H1 (cell line): ENCODE data around the gene SERPINB13. TPM values are rescaled to one million over a fixed set of nuclear protein-coding genes. Genes with fewer than 3 reads are reported as not detected.
"Not testable (repeated sequence)": the region's sequence is repeated elsewhere in the genome, so short reads cannot be mapped to it uniquely, and the experiment has no call there.

Experiments
- CTCF ChIA-PET: fragments of 300-600 bp; sonication (Branson Sonifier 250); formaldehyde crosslinking; loops from one replicate; lab custom pipeline; 2021; ENCODE audit not compliant: partially characterized antibody; lab: Charles Lee
- POLR2A ChIA-PET: fragments of 300-600 bp; sonication (Branson Sonifier 250); formaldehyde crosslinking; loops from one replicate; lab custom pipeline; 2021; ENCODE audit warnings: inconsistent platforms; ENCODE audit not compliant: partially characterized antibody; lab: Charles Lee
- DNase-seq, 2 experiments: peaks; one replicate each; pipeline versions ENCODE4 v3.0.0 to v3.0.0-alpha.2; 2010 to 2022; ENCODE audit warnings: low spot score in 2 of 2, low read depth in 1 of 2, mixed read lengths in 1 of 2
- FAIRE-seq: peaks from 2 replicates; lab custom pipeline; 2011; peaks lifted over from hg19 to GRCh38; lab: Jason Lieb, UNC
- H2AFZ ChIP-seq: 2 replicates; pipeline ENCODE4 v1.8.1; 2012; ENCODE audit warnings: low read length, inconsistent platforms
- H2AK5ac ChIP-seq: 2 replicates; pipeline ENCODE4 v1.6.1; 2013; ENCODE audit warnings: low read depth, low read length
- H2BK120ac ChIP-seq: replicated peaks from 2 replicates; pipeline ENCODE3; 2013; ENCODE audit warnings: low read depth, low read length, inconsistent platforms
- H2BK12ac ChIP-seq: 2 replicates; pipeline ENCODE4 v1.6.1; 2013; ENCODE audit warnings: low read depth, low read length
- H2BK15ac ChIP-seq: 2 replicates; pipeline ENCODE4 v1.6.1; 2013; ENCODE audit warnings: low read length
- H2BK20ac ChIP-seq: 2 replicates; pipeline ENCODE4 v1.6.1; 2013; ENCODE audit warnings: low read length
- H2BK5ac ChIP-seq: 2 replicates; pipeline ENCODE4 v1.6.1; 2013; ENCODE audit warnings: low read depth, low read length
- H3K14ac ChIP-seq: 2 replicates; pipeline ENCODE4 v1.6.1; 2013; ENCODE audit warnings: inconsistent platforms; ENCODE audit not compliant: insufficient read length
- H3K18ac ChIP-seq: 2 replicates; pipeline ENCODE4 v1.6.1; 2013; ENCODE audit warnings: low read length; ENCODE audit errors: extremely low read depth
- H3K23ac ChIP-seq: 2 replicates; pipeline ENCODE4 v1.6.1; 2013; ENCODE audit warnings: inconsistent platforms; ENCODE audit not compliant: insufficient read length
- H3K23me2 ChIP-seq: 2 replicates; pipeline ENCODE4 v1.6.1; 2013; ENCODE audit warnings: low read depth, low read length
- H3K27ac ChIP-seq: 2 replicates; pipeline ENCODE4 v1.6.1; 2011; ENCODE audit warnings: low read depth, low read length, inconsistent platforms
- H3K27me3 ChIP-seq, 4 experiments: replicated peaks in 1 of 4; 1 replicate in 1 of 4; 2 replicates in 3 of 4; pipeline versions ENCODE4 v1.6.1 to v1.8.1; 2011 to 2013; ENCODE audit warnings: low read length in 3 of 4, mild to moderate bottlenecking in 3 of 4, inconsistent platforms in 2 of 4, mixed read lengths in 2 of 4, moderate library complexity in 1 of 4; ENCODE audit not compliant: control insufficient read depth in 3 of 4, insufficient read depth in 3 of 4; ENCODE audit errors: extremely low read depth in 1 of 4
- H3K36me3 ChIP-seq, 4 experiments: 2 replicates each; pipeline versions ENCODE4 v1.6.1 to v1.8.1; 2011 to 2013; ENCODE audit warnings: mild to moderate bottlenecking in 4 of 4, low read length in 3 of 4, moderate library complexity in 2 of 4, control low read depth in 1 of 4, inconsistent platforms in 1 of 4; ENCODE audit not compliant: insufficient read depth in 4 of 4, control insufficient read depth in 2 of 4
- H3K4ac ChIP-seq: replicated peaks from 2 replicates; pipeline ENCODE3; 2013; ENCODE audit warnings: low read length, low read depth, mixed read lengths, inconsistent platforms; ENCODE audit not compliant: insufficient read length
- H3K4me1 ChIP-seq, 4 experiments: replicated peaks in 1 of 4; 1 replicate in 1 of 4; 2 replicates in 3 of 4; pipeline versions ENCODE4 v1.6.1 to v1.8.1; 2011 to 2013; ENCODE audit warnings: low read length in 3 of 4, inconsistent platforms in 2 of 4, mixed read lengths in 1 of 4; ENCODE audit not compliant: insufficient read depth in 4 of 4, control insufficient read depth in 3 of 4
- H3K4me2 ChIP-seq, 2 experiments: 2 replicates each; pipeline versions ENCODE4 v1.6.1 to v1.8.1; 2011 to 2013; ENCODE audit warnings: low read depth in 2 of 2, low read length in 2 of 2, control low read depth in 1 of 2, inconsistent platforms in 1 of 2, mild to moderate bottlenecking in 1 of 2; ENCODE audit not compliant: insufficient read depth in 1 of 2
- H3K4me3 ChIP-seq, 4 experiments: fragments of 200-600, 300-600 bp in 1 of 4; sonication (generic), shearing (Covaris generic), sonication (Bioruptor Twin) in 1 of 4; 2 replicates each; pipeline versions ENCODE4 v1.5.1 to v1.8.1; 2011 to 2016; ENCODE audit warnings: low read length in 4 of 4, low read depth in 3 of 4, control low read depth in 2 of 4, inconsistent platforms in 2 of 4, mild to moderate bottlenecking in 2 of 4, mixed read lengths in 1 of 4, moderate library complexity in 1 of 4; ENCODE audit not compliant: insufficient read depth in 2 of 4; ENCODE audit errors: extremely low read depth in 1 of 4
- H3K56ac ChIP-seq: replicated peaks from 2 replicates; pipeline ENCODE3; 2013; ENCODE audit warnings: low read depth, mild to moderate bottlenecking, mixed read lengths, low read length, inconsistent platforms; ENCODE audit not compliant: insufficient read length
- H3K79me1 ChIP-seq: 2 replicates; pipeline ENCODE4 v1.6.1; 2013; ENCODE audit warnings: low read depth, low read length, control low read depth
- H3K79me2 ChIP-seq, 2 experiments: 2 replicates each; pipeline versions ENCODE4 v1.6.1 to v1.8.1; 2012 to 2013; ENCODE audit warnings: low read length in 2 of 2, mild to moderate bottlenecking in 2 of 2, inconsistent platforms in 1 of 2; ENCODE audit not compliant: insufficient read depth in 2 of 2, control insufficient read depth in 1 of 2
- H3K9ac ChIP-seq, 4 experiments: replicated peaks in 1 of 4; 1 replicate in 1 of 4; 2 replicates in 3 of 4; pipeline versions ENCODE4 v1.6.1 to v1.8.1; 2011 to 2013; ENCODE audit warnings: low read depth in 3 of 4, low read length in 3 of 4, control low read depth in 2 of 4, mild to moderate bottlenecking in 2 of 4, moderate library complexity in 2 of 4, inconsistent platforms in 1 of 4; ENCODE audit errors: extremely low read depth in 1 of 4
- H3K9me3 ChIP-seq, 2 experiments: 2 replicates each; pipeline versions ENCODE4 v1.6.1 to v1.8.1; 2012 to 2013; ENCODE audit warnings: mild to moderate bottlenecking in 2 of 2, moderate library complexity in 2 of 2, control low read depth in 1 of 2, inconsistent platforms in 1 of 2, low read depth in 1 of 2, low read length in 1 of 2, mixed read lengths in 1 of 2; ENCODE audit not compliant: insufficient read depth in 2 of 2
- H4K20me1 ChIP-seq, 2 experiments: replicated peaks in 1 of 2; 2 replicates each; pipeline versions ENCODE3 to v1.8.1; 2011 to 2013; ENCODE audit warnings: inconsistent platforms in 2 of 2, low read length in 2 of 2, mild to moderate bottlenecking in 1 of 2; ENCODE audit not compliant: insufficient read depth in 2 of 2, control insufficient read depth in 1 of 2
- H4K5ac ChIP-seq: 2 replicates; pipeline ENCODE4 v1.6.1; 2013; ENCODE audit warnings: low read length, low read depth, mixed read lengths, inconsistent platforms; ENCODE audit not compliant: insufficient read length
- H4K8ac ChIP-seq: 2 replicates; pipeline ENCODE4 v1.8.0; 2013; ENCODE audit warnings: mild to moderate bottlenecking, moderate library complexity, low read length, inconsistent platforms; ENCODE audit not compliant: insufficient read depth; ENCODE audit errors: extremely low read depth
- H4K91ac ChIP-seq: replicated peaks from 2 replicates; pipeline ENCODE3; 2013; ENCODE audit warnings: low read length, mixed read lengths, inconsistent platforms; ENCODE audit not compliant: insufficient read length
- WGBS, 2 experiments: shearing (Covaris generic) in 1 of 2; methylation state at CpG; one replicate each; pipeline versions ENCODE4 v1.1.6 to v1.1.7; 2013 to 2015; ENCODE audit warnings: low lambda C conversion rate in 2 of 2, mixed read lengths in 2 of 2, inconsistent platforms in 1 of 2, low coverage in 1 of 2, missing lambda C conversion rate in 1 of 2; ENCODE audit not compliant: insufficient replicate concordance in 2 of 2, insufficient coverage in 1 of 2, insufficient read length in 1 of 2; ENCODE audit errors: extremely low coverage in 1 of 2, missing lambda C conversion rate in 1 of 2; 5-methylcytosine and 5-hydroxymethylcytosine counted together
- polyA plus RNA-seq, 7 experiments: library from polyadenylated mRNA; depleted of rRNA in 3 of 7; stranded (reverse) in 5 of 7; unstranded in 2 of 7; fragments of >200 nt in 5 of 7; fragments of 200-250 nt in 2 of 7; gene quantifications; 1 replicate in 5 of 7; 2 replicates in 1 of 7; 4 replicates in 1 of 7; pipeline versions ENCODE4 v1.2.1 to v1.2.3, GENCODE V29; 2011 to 2013; ENCODE audit warnings: missing spikeins in 2 of 7, mixed read lengths in 2 of 7
- total RNA-seq: library from RNA; stranded (reverse); fragmentation: NEBNext Ultra II Directional; extraction: Animal tissue kit (Norgen Biotek cat#: 25700); gene quantifications from 2 replicates; pipeline ENCODE4 v1.2.1, GENCODE V29; 2021

SERPINB13 gene
- total and polyA plus RNA-seq, 2 of the 8 experiments (the other 6 are each of a cell fraction or from before 2014, with no cell fraction given): not detected

DNA sequence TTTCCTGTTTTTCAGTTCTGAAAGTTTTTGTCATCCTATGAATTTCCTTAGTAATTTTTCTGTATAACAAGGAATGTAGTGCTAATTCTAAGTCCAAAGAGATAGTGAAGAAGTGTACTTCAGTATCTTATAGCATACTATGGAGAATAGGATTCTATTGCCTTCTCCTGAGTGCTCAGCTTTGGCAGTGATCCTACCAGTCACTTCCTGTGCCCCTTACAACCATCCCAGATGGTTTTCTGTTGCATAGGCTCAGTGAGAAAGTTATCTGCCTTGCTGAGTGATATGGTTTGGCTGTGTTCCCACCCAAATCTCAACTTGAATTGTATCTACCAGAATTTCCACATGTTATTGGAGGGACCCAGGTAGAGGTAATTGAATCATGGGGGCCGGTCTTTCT is 57.6 kb downstream of the SERPINB13 start:
- H3K18ac ChIP-seq, H3K23ac ChIP-seq, H2BK120ac ChIP-seq, H3K79me2 ChIP-seq, FAIRE-seq, H2BK15ac ChIP-seq, H3K14ac ChIP-seq, H4K5ac ChIP-seq, H4K8ac ChIP-seq, POLR2A ChIA-PET, H4K20me1 ChIP-seq, H3K36me3 ChIP-seq, H2BK20ac ChIP-seq, H3K27me3 ChIP-seq, H3K56ac ChIP-seq, H3K4me2 ChIP-seq, H3K79me1 ChIP-seq, H3K23me2 ChIP-seq, H2BK12ac ChIP-seq, H4K91ac ChIP-seq, H3K9ac ChIP-seq, H2AK5ac ChIP-seq, H3K4me3 ChIP-seq, H3K27ac ChIP-seq, H3K4me1 ChIP-seq, DNase-seq, H2BK5ac ChIP-seq, H2AFZ ChIP-seq, H3K9me3 ChIP-seq, H3K4ac ChIP-seq: not testable (repeated sequence)
- WGBS, 2 experiments: 100% methylated on average over 1 of the region's 1 CpG; no CpG with 5 or more reads in 1 of the 2 experiments
- CTCF ChIA-PET: interaction anchor here (0.6 kb wide), 1 partner anchor 115 kb away, joined by 4 read pairs; no protein-coding TSS in a partner anchor
